ENCODE data around the gene LRRC4C. TPM values are rescaled to one million over a fixed set of nuclear protein-coding genes. Genes with fewer than 3 reads are reported as not detected.

LRRC4C gene
- total RNA-seq, 1 experiment from 2014 or later, result 0.72 TPM

DNA sequence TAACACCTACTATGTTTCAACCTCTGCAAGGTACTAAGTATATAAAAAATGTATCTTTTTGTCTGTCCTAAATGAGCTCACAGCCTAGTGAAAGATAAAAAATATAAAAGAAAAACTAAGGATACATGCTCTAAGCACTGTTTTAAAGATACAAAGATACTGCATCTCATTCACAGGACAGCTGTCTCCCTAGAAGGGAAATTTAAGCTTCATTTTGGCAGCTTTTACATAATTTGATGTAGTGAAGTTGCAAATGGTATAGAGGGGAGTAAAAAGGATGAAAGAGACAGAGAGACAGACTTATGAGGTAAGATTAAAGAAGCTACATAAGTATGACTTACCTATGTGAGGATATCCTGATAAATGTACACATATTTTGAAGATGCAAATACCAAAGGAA lies 53.6 kb downstream of the LRRC4C start:
- TF ChIP-seq GTF2I (CRISPR knock-in tag; conservative IDR thresholded peaks at IDR 0.05) (no peak), JAZF1 (CRISPR knock-in tag; IDR thresholded peaks at IDR 0.05) (no peak), RELA (CRISPR knock-in tag; IDR thresholded peaks at IDR 0.05; ENCODE audit: borderline replicate concordance) (no peak), ELF4 (CRISPR knock-in tag; IDR thresholded peaks at IDR 0.05; ENCODE audit: low read depth) (no peak), RORB (CRISPR knock-in tag; IDR thresholded peaks at IDR 0.05) (no peak), CBFB (CRISPR knock-in tag; IDR thresholded peaks at IDR 0.05; ENCODE audit: low read depth) (no peak), ZNF396 (CRISPR knock-in tag; IDR thresholded peaks at IDR 0.05; ENCODE audit: borderline replicate concordance) (no peak), FOXK1 (CRISPR knock-in tag; IDR thresholded peaks at IDR 0.05) (no peak)
- TF ChIP-seq, protein P1, sequence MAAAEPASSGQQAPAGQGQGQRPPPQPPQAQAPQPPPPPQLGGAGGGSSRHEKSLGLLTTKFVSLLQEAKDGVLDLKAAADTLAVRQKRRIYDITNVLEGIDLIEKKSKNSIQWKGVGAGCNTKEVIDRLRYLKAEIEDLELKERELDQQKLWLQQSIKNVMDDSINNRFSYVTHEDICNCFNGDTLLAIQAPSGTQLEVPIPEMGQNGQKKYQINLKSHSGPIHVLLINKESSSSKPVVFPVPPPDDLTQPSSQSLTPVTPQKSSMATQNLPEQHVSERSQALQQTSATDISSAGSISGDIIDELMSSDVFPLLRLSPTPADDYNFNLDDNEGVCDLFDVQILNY (CRISPR knock-in tag; IDR thresholded peaks at IDR 0.05), result no peak
- TF ChIP-seq, protein P2, sequence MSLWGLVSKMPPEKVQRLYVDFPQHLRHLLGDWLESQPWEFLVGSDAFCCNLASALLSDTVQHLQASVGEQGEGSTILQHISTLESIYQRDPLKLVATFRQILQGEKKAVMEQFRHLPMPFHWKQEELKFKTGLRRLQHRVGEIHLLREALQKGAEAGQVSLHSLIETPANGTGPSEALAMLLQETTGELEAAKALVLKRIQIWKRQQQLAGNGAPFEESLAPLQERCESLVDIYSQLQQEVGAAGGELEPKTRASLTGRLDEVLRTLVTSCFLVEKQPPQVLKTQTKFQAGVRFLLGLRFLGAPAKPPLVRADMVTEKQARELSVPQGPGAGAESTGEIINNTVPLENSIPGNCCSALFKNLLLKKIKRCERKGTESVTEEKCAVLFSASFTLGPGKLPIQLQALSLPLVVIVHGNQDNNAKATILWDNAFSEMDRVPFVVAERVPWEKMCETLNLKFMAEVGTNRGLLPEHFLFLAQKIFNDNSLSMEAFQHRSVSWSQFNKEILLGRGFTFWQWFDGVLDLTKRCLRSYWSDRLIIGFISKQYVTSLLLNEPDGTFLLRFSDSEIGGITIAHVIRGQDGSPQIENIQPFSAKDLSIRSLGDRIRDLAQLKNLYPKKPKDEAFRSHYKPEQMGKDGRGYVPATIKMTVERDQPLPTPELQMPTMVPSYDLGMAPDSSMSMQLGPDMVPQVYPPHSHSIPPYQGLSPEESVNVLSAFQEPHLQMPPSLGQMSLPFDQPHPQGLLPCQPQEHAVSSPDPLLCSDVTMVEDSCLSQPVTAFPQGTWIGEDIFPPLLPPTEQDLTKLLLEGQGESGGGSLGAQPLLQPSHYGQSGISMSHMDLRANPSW (CRISPR knock-in tag; conservative IDR thresholded peaks at IDR 0.05; ENCODE audit: low read depth), result no peak
- TF ChIP-seq, protein P3, sequence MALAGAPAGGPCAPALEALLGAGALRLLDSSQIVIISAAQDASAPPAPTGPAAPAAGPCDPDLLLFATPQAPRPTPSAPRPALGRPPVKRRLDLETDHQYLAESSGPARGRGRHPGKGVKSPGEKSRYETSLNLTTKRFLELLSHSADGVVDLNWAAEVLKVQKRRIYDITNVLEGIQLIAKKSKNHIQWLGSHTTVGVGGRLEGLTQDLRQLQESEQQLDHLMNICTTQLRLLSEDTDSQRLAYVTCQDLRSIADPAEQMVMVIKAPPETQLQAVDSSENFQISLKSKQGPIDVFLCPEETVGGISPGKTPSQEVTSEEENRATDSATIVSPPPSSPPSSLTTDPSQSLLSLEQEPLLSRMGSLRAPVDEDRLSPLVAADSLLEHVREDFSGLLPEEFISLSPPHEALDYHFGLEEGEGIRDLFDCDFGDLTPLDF (CRISPR knock-in tag; IDR thresholded peaks at IDR 0.05), result no peak
- TF ChIP-seq, protein P4, sequence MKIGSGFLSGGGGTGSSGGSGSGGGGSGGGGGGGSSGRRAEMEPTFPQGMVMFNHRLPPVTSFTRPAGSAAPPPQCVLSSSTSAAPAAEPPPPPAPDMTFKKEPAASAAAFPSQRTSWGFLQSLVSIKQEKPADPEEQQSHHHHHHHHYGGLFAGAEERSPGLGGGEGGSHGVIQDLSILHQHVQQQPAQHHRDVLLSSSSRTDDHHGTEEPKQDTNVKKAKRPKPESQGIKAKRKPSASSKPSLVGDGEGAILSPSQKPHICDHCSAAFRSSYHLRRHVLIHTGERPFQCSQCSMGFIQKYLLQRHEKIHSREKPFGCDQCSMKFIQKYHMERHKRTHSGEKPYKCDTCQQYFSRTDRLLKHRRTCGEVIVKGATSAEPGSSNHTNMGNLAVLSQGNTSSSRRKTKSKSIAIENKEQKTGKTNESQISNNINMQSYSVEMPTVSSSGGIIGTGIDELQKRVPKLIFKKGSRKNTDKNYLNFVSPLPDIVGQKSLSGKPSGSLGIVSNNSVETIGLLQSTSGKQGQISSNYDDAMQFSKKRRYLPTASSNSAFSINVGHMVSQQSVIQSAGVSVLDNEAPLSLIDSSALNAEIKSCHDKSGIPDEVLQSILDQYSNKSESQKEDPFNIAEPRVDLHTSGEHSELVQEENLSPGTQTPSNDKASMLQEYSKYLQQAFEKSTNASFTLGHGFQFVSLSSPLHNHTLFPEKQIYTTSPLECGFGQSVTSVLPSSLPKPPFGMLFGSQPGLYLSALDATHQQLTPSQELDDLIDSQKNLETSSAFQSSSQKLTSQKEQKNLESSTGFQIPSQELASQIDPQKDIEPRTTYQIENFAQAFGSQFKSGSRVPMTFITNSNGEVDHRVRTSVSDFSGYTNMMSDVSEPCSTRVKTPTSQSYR (CRISPR knock-in tag; IDR thresholded peaks at IDR 0.05), result no peak
- TF ChIP-seq, protein P5, sequence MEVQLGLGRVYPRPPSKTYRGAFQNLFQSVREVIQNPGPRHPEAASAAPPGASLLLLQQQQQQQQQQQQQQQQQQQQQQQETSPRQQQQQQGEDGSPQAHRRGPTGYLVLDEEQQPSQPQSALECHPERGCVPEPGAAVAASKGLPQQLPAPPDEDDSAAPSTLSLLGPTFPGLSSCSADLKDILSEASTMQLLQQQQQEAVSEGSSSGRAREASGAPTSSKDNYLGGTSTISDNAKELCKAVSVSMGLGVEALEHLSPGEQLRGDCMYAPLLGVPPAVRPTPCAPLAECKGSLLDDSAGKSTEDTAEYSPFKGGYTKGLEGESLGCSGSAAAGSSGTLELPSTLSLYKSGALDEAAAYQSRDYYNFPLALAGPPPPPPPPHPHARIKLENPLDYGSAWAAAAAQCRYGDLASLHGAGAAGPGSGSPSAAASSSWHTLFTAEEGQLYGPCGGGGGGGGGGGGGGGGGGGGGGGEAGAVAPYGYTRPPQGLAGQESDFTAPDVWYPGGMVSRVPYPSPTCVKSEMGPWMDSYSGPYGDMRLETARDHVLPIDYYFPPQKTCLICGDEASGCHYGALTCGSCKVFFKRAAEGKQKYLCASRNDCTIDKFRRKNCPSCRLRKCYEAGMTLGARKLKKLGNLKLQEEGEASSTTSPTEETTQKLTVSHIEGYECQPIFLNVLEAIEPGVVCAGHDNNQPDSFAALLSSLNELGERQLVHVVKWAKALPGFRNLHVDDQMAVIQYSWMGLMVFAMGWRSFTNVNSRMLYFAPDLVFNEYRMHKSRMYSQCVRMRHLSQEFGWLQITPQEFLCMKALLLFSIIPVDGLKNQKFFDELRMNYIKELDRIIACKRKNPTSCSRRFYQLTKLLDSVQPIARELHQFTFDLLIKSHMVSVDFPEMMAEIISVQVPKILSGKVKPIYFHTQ (CRISPR knock-in tag; IDR thresholded peaks at IDR 0.05), result no peak
- TF ChIP-seq, protein P6, sequence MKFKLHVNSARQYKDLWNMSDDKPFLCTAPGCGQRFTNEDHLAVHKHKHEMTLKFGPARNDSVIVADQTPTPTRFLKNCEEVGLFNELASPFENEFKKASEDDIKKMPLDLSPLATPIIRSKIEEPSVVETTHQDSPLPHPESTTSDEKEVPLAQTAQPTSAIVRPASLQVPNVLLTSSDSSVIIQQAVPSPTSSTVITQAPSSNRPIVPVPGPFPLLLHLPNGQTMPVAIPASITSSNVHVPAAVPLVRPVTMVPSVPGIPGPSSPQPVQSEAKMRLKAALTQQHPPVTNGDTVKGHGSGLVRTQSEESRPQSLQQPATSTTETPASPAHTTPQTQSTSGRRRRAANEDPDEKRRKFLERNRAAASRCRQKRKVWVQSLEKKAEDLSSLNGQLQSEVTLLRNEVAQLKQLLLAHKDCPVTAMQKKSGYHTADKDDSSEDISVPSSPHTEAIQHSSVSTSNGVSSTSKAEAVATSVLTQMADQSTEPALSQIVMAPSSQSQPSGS (CRISPR knock-in tag; IDR thresholded peaks at IDR 0.05; ENCODE audit: borderline replicate concordance, low read depth), result no peak
- Mint-ChIP-seq H3K4me3 (no peak overlapping the region), H3K27me3 (ENCODE audit: low read depth) (no peaks in the 10 kb centered on the region), H3K36me3 (no peaks in the 10 kb centered on the region), H3K9me3 (no peaks in the 10 kb centered on the region), H3K27ac (no peak overlapping the region), H3K4me1 (peaks cover 17% of the 10 kb centered on the region)
- ATAC-seq, result no peak
- no peak for DNase-seq (ENCODE audit: low spot score)
- POLR2A ChIA-PET, result no interaction called here
- CTCF ChIA-PET, result no interaction called here
